H1 (cell line): ENCODE results near the gene ANKRD24. TPM values are rescaled to one million over a fixed set of nuclear protein-coding genes. Genes with fewer than 3 reads are reported as not detected.
"Not testable (repeated sequence)": the region's sequence is repeated elsewhere in the genome, so short reads cannot be mapped to it uniquely, and the experiment has no call there.

ENCODE experiments used
- CTCF ChIA-PET: fragments of 300-600 bp; sonication (Branson Sonifier 250); formaldehyde crosslinking; loops from one replicate; lab custom pipeline; 2021; ENCODE audit not compliant: partially characterized antibody; lab: Charles Lee
- POLR2A ChIA-PET: fragments of 300-600 bp; sonication (Branson Sonifier 250); formaldehyde crosslinking; loops from one replicate; lab custom pipeline; 2021; ENCODE audit warnings: inconsistent platforms; ENCODE audit not compliant: partially characterized antibody; lab: Charles Lee
- DNase-seq, 2 experiments: peaks; one replicate each; pipeline versions ENCODE4 v3.0.0 to v3.0.0-alpha.2; 2010 to 2022; ENCODE audit warnings: low spot score in 2 of 2, low read depth in 1 of 2, mixed read lengths in 1 of 2
- FAIRE-seq: peaks from 2 replicates; lab custom pipeline; 2011; peaks lifted over from hg19 to GRCh38; lab: Jason Lieb, UNC
- H2AFZ ChIP-seq: 2 replicates; pipeline ENCODE4 v1.8.1; 2012; ENCODE audit warnings: low read length, inconsistent platforms
- H2AK5ac ChIP-seq: 2 replicates; pipeline ENCODE4 v1.6.1; 2013; ENCODE audit warnings: low read depth, low read length
- H2BK120ac ChIP-seq: replicated peaks from 2 replicates; pipeline ENCODE3; 2013; ENCODE audit warnings: low read depth, low read length, inconsistent platforms
- H2BK12ac ChIP-seq: 2 replicates; pipeline ENCODE4 v1.6.1; 2013; ENCODE audit warnings: low read depth, low read length
- H2BK15ac ChIP-seq: 2 replicates; pipeline ENCODE4 v1.6.1; 2013; ENCODE audit warnings: low read length
- H2BK20ac ChIP-seq: 2 replicates; pipeline ENCODE4 v1.6.1; 2013; ENCODE audit warnings: low read length
- H2BK5ac ChIP-seq: 2 replicates; pipeline ENCODE4 v1.6.1; 2013; ENCODE audit warnings: low read depth, low read length
- H3K14ac ChIP-seq: 2 replicates; pipeline ENCODE4 v1.6.1; 2013; ENCODE audit warnings: inconsistent platforms; ENCODE audit not compliant: insufficient read length
- H3K18ac ChIP-seq: 2 replicates; pipeline ENCODE4 v1.6.1; 2013; ENCODE audit warnings: low read length; ENCODE audit errors: extremely low read depth
- H3K23ac ChIP-seq: 2 replicates; pipeline ENCODE4 v1.6.1; 2013; ENCODE audit warnings: inconsistent platforms; ENCODE audit not compliant: insufficient read length
- H3K23me2 ChIP-seq: 2 replicates; pipeline ENCODE4 v1.6.1; 2013; ENCODE audit warnings: low read depth, low read length
- H3K27ac ChIP-seq: 2 replicates; pipeline ENCODE4 v1.6.1; 2011; ENCODE audit warnings: low read depth, low read length, inconsistent platforms
- H3K27me3 ChIP-seq, 4 experiments: replicated peaks in 1 of 4; 1 replicate in 1 of 4; 2 replicates in 3 of 4; pipeline versions ENCODE4 v1.6.1 to v1.8.1; 2011 to 2013; ENCODE audit warnings: low read length in 3 of 4, mild to moderate bottlenecking in 3 of 4, inconsistent platforms in 2 of 4, mixed read lengths in 2 of 4, moderate library complexity in 1 of 4; ENCODE audit not compliant: control insufficient read depth in 3 of 4, insufficient read depth in 3 of 4; ENCODE audit errors: extremely low read depth in 1 of 4
- H3K36me3 ChIP-seq, 4 experiments: 2 replicates each; pipeline versions ENCODE4 v1.6.1 to v1.8.1; 2011 to 2013; ENCODE audit warnings: mild to moderate bottlenecking in 4 of 4, low read length in 3 of 4, moderate library complexity in 2 of 4, control low read depth in 1 of 4, inconsistent platforms in 1 of 4; ENCODE audit not compliant: insufficient read depth in 4 of 4, control insufficient read depth in 2 of 4
- H3K4ac ChIP-seq: replicated peaks from 2 replicates; pipeline ENCODE3; 2013; ENCODE audit warnings: low read length, low read depth, mixed read lengths, inconsistent platforms; ENCODE audit not compliant: insufficient read length
- H3K4me1 ChIP-seq, 4 experiments: replicated peaks in 1 of 4; 1 replicate in 1 of 4; 2 replicates in 3 of 4; pipeline versions ENCODE4 v1.6.1 to v1.8.1; 2011 to 2013; ENCODE audit warnings: low read length in 3 of 4, inconsistent platforms in 2 of 4, mixed read lengths in 1 of 4; ENCODE audit not compliant: insufficient read depth in 4 of 4, control insufficient read depth in 3 of 4
- H3K4me2 ChIP-seq, 2 experiments: 2 replicates each; pipeline versions ENCODE4 v1.6.1 to v1.8.1; 2011 to 2013; ENCODE audit warnings: low read depth in 2 of 2, low read length in 2 of 2, control low read depth in 1 of 2, inconsistent platforms in 1 of 2, mild to moderate bottlenecking in 1 of 2; ENCODE audit not compliant: insufficient read depth in 1 of 2
- H3K4me3 ChIP-seq, 4 experiments: fragments of 200-600, 300-600 bp in 1 of 4; sonication (generic), shearing (Covaris generic), sonication (Bioruptor Twin) in 1 of 4; 2 replicates each; pipeline versions ENCODE4 v1.5.1 to v1.8.1; 2011 to 2016; ENCODE audit warnings: low read length in 4 of 4, low read depth in 3 of 4, control low read depth in 2 of 4, inconsistent platforms in 2 of 4, mild to moderate bottlenecking in 2 of 4, mixed read lengths in 1 of 4, moderate library complexity in 1 of 4; ENCODE audit not compliant: insufficient read depth in 2 of 4; ENCODE audit errors: extremely low read depth in 1 of 4
- H3K56ac ChIP-seq: replicated peaks from 2 replicates; pipeline ENCODE3; 2013; ENCODE audit warnings: low read depth, mild to moderate bottlenecking, mixed read lengths, low read length, inconsistent platforms; ENCODE audit not compliant: insufficient read length
- H3K79me1 ChIP-seq: 2 replicates; pipeline ENCODE4 v1.6.1; 2013; ENCODE audit warnings: low read depth, low read length, control low read depth
- H3K79me2 ChIP-seq, 2 experiments: 2 replicates each; pipeline versions ENCODE4 v1.6.1 to v1.8.1; 2012 to 2013; ENCODE audit warnings: low read length in 2 of 2, mild to moderate bottlenecking in 2 of 2, inconsistent platforms in 1 of 2; ENCODE audit not compliant: insufficient read depth in 2 of 2, control insufficient read depth in 1 of 2
- H3K9ac ChIP-seq, 4 experiments: replicated peaks in 1 of 4; 1 replicate in 1 of 4; 2 replicates in 3 of 4; pipeline versions ENCODE4 v1.6.1 to v1.8.1; 2011 to 2013; ENCODE audit warnings: low read depth in 3 of 4, low read length in 3 of 4, control low read depth in 2 of 4, mild to moderate bottlenecking in 2 of 4, moderate library complexity in 2 of 4, inconsistent platforms in 1 of 4; ENCODE audit errors: extremely low read depth in 1 of 4
- H3K9me3 ChIP-seq, 2 experiments: 2 replicates each; pipeline versions ENCODE4 v1.6.1 to v1.8.1; 2012 to 2013; ENCODE audit warnings: mild to moderate bottlenecking in 2 of 2, moderate library complexity in 2 of 2, control low read depth in 1 of 2, inconsistent platforms in 1 of 2, low read depth in 1 of 2, low read length in 1 of 2, mixed read lengths in 1 of 2; ENCODE audit not compliant: insufficient read depth in 2 of 2
- H4K20me1 ChIP-seq, 2 experiments: replicated peaks in 1 of 2; 2 replicates each; pipeline versions ENCODE3 to v1.8.1; 2011 to 2013; ENCODE audit warnings: inconsistent platforms in 2 of 2, low read length in 2 of 2, mild to moderate bottlenecking in 1 of 2; ENCODE audit not compliant: insufficient read depth in 2 of 2, control insufficient read depth in 1 of 2
- H4K5ac ChIP-seq: 2 replicates; pipeline ENCODE4 v1.6.1; 2013; ENCODE audit warnings: low read length, low read depth, mixed read lengths, inconsistent platforms; ENCODE audit not compliant: insufficient read length
- H4K8ac ChIP-seq: 2 replicates; pipeline ENCODE4 v1.8.0; 2013; ENCODE audit warnings: mild to moderate bottlenecking, moderate library complexity, low read length, inconsistent platforms; ENCODE audit not compliant: insufficient read depth; ENCODE audit errors: extremely low read depth
- H4K91ac ChIP-seq: replicated peaks from 2 replicates; pipeline ENCODE3; 2013; ENCODE audit warnings: low read length, mixed read lengths, inconsistent platforms; ENCODE audit not compliant: insufficient read length
- WGBS, 2 experiments: shearing (Covaris generic) in 1 of 2; methylation state at CpG; one replicate each; pipeline versions ENCODE4 v1.1.6 to v1.1.7; 2013 to 2015; ENCODE audit warnings: low lambda C conversion rate in 2 of 2, mixed read lengths in 2 of 2, inconsistent platforms in 1 of 2, low coverage in 1 of 2, missing lambda C conversion rate in 1 of 2; ENCODE audit not compliant: insufficient replicate concordance in 2 of 2, insufficient coverage in 1 of 2, insufficient read length in 1 of 2; ENCODE audit errors: extremely low coverage in 1 of 2, missing lambda C conversion rate in 1 of 2; 5-methylcytosine and 5-hydroxymethylcytosine counted together
- polyA plus RNA-seq, 7 experiments: library from polyadenylated mRNA; depleted of rRNA in 3 of 7; stranded (reverse) in 5 of 7; unstranded in 2 of 7; fragments of >200 nt in 5 of 7; fragments of 200-250 nt in 2 of 7; gene quantifications; 1 replicate in 5 of 7; 2 replicates in 1 of 7; 4 replicates in 1 of 7; pipeline versions ENCODE4 v1.2.1 to v1.2.3, GENCODE V29; 2011 to 2013; ENCODE audit warnings: missing spikeins in 2 of 7, mixed read lengths in 2 of 7
- total RNA-seq: library from RNA; stranded (reverse); fragmentation: NEBNext Ultra II Directional; extraction: Animal tissue kit (Norgen Biotek cat#: 25700); gene quantifications from 2 replicates; pipeline ENCODE4 v1.2.1, GENCODE V29; 2021

The ANKRD24 gene
- total and polyA plus RNA-seq, 2 of the 8 experiments (the other 6 are each of a cell fraction or from before 2014, with no cell fraction given): 7.6 to 14.1 TPM

DNA sequence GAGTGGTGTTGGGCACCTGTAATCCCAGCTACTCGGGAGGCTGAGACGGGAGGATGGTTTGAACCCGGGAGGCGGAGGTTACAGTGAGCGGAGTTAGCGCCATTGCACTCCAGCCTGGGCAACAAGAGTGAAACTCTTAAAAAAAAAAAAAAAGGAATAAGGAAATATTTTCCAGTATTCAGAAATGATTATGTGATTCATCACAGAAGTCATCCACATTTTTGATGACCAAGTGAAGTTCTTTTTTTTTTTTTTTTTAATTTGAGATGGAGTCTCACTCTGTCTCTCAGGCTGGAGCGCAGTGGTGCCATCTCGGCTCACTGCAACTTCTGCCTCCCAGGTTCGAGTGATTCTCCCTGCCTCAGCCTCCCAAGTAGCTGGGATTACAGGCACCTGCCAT lies 47.1 kb upstream of the ANKRD24 start:
- H3K4me3 ChIP-seq, H2AFZ ChIP-seq, H2BK20ac ChIP-seq, H2BK5ac ChIP-seq, H3K4me1 ChIP-seq, H3K4ac ChIP-seq, H4K91ac ChIP-seq, H2BK120ac ChIP-seq, POLR2A ChIA-PET, H4K20me1 ChIP-seq, H3K36me3 ChIP-seq, H3K4me2 ChIP-seq, H3K9me3 ChIP-seq, H2BK12ac ChIP-seq, H2AK5ac ChIP-seq, H4K5ac ChIP-seq, H3K79me1 ChIP-seq, H3K79me2 ChIP-seq, H3K23ac ChIP-seq, FAIRE-seq, H3K27ac ChIP-seq, H3K14ac ChIP-seq, H3K9ac ChIP-seq, DNase-seq, H3K18ac ChIP-seq, H3K23me2 ChIP-seq, H4K8ac ChIP-seq, H3K56ac ChIP-seq, H2BK15ac ChIP-seq, H3K27me3 ChIP-seq: not testable (repeated sequence)
- 94% methylated on average over 9 of the region's 9 CpGs; no CpG with 5 or more reads in 1 of the 2 experiments for WGBS, 2 experiments
- CTCF ChIA-PET: interaction anchor here (0.6 to 1.5 kb wide), 3 partner anchors 12 to 232 kb away, joined by 3 to 4 read pairs (median 3); no protein-coding TSS in a partner anchor
